Fibroblast of lung (primary cell): ENCODE data around the gene KPNB1.

ENCODE experiments used
- CTCF ChIP-seq, 2 donors: IDR thresholded peaks in 1 of 2; conservative IDR thresholded peaks in 1 of 2; 1 replicate in 1 of 2; 2 replicates in 1 of 2; pipeline ENCODE4 v1.5.1; 2011 to 2012; ENCODE audit warnings: low read length in 2 of 2, control low read depth in 1 of 2, inconsistent platforms in 1 of 2, low read depth in 1 of 2, mild to moderate bottlenecking in 1 of 2
- EZH2 ChIP-seq: IDR thresholded peaks from 2 replicates; pipeline ENCODE4 v1.5.1; 2012; ENCODE audit warnings: low read length, control low read depth, mild to moderate bottlenecking; ENCODE audit errors: missing control alignments

- TF ChIP-seq CTCF (conservative IDR thresholded peaks at IDR 0.05 in 1 of 2, IDR thresholded peaks at IDR 0.05 in 1 of 2; ENCODE audit: low read depth in 1 of 2, low read length in 2 of 2): no peak
- TF ChIP-seq EZH2: peak; percentile 99
These were observed 84.1 kb downstream of the KPNB1 start for GRCh38 chr17:47733674-47734410.
